GM18508 (cell line): ENCODE data around the gene SPDYE6.
A peak's percentile ranks its signal among the peaks of the same experiment; 100 is the strongest.
"Not testable (repeated sequence)": the region's sequence is repeated elsewhere in the genome, so short reads cannot be mapped to it uniquely, and the experiment has no call there.

Source experiments
- ATAC-seq: cut with Tn5 transposase; IDR thresholded peaks from one replicate; pipeline ENCODE4 v1.9.1; 2021; ENCODE audit warnings: moderate number of reproducible peaks; ENCODE audit not compliant: insufficient read depth, unreplicated experiment

The SPDYE6 gene

GRCh38 chr7:102365390-102365789 is 9.1 kb upstream of the SPDYE6 start:
- not testable (repeated sequence) for ATAC-seq

- not testable (repeated sequence) for ATAC-seq
These were observed 8.2 kb upstream of the SPDYE6 start for GRCh38 chr7:102364394-102364886.

- ATAC-seq: peak; percentile 96
These were observed 7.5 kb upstream of the SPDYE6 start for GRCh38 chr7:102363549-102364393.

- not testable (repeated sequence) for ATAC-seq
These were observed 9.3 kb downstream of the SPDYE6 start for GRCh38 chr7:102346983-102347382.

- not testable (repeated sequence) for ATAC-seq
These were observed 15.5 kb downstream of the SPDYE6 start for GRCh38 chr7:102340599-102341368.

GRCh38 chr7:102337420-102337819 is 18.8 kb downstream of the SPDYE6 start:
- ATAC-seq: not testable (repeated sequence)

- ATAC-seq: not testable (repeated sequence)
These were observed 19.2 kb downstream of the SPDYE6 start for GRCh38 chr7:102337002-102337401.

GRCh38 chr7:102335574-102335973 is 20.7 kb downstream of the SPDYE6 start:
- ATAC-seq: not testable (repeated sequence)

GRCh38 chr7:102330666-102331460 is 25.4 kb downstream of the SPDYE6 start:
- not testable (repeated sequence) for ATAC-seq

GRCh38 chr7:102329366-102329765 is 26.9 kb downstream of the SPDYE6 start:
- ATAC-seq: not testable (repeated sequence)

- ATAC-seq: not testable (repeated sequence)
These were observed 27.4 kb downstream of the SPDYE6 start for GRCh38 chr7:102328863-102329262.

- not testable (repeated sequence) for ATAC-seq
These were observed 29.1 kb downstream of the SPDYE6 start for GRCh38 chr7:102327183-102327582.

- ATAC-seq: no peak
These were observed 29.9 kb downstream of the SPDYE6 start for GRCh38 chr7:102326157-102326889.

- ATAC-seq: not testable (repeated sequence)
These were observed 31.1 kb downstream of the SPDYE6 start for GRCh38 chr7:102325106-102325505.

GRCh38 chr7:102323914-102324195 is 32.4 kb downstream of the SPDYE6 start:
- ATAC-seq: no peak

- no peak for ATAC-seq
These were observed 34.0 kb downstream of the SPDYE6 start for GRCh38 chr7:102322202-102322715.

GRCh38 chr7:102321351-102322201 is 34.7 kb downstream of the SPDYE6 start:
- no peak for ATAC-seq

GRCh38 chr7:102320601-102321350 is 35.5 kb downstream of the SPDYE6 start:
- ATAC-seq: no peak
